Activated naive CD8-positive, alpha-beta T cell treated with anti-CD3 and anti-CD28 coated beads, Interleukin-2, amount 50 U/mL, for 24 hours (primary cell): ENCODE data around the gene BAZ2A.
A peak's percentile ranks its signal among the peaks of the same experiment; 100 is the strongest.

ENCODE experiments used
- ATAC-seq: fragments of 150-1000 bp; cut with Tn5 transposase; one replicate; pipeline ENCODE4 v1.10.0; 2021
- DNase-seq: peaks from one replicate; pipeline ENCODE4 v3.0.0; 2021
- H3K27ac Mint-ChIP-seq: one replicate; pipeline ENCODE4 v1.8.0; 2021; ENCODE audit warnings: mild to moderate bottlenecking, mixed read lengths
- H3K27me3 Mint-ChIP-seq: one replicate; pipeline ENCODE4 v1.8.0; 2021; ENCODE audit warnings: mixed read lengths
- H3K36me3 Mint-ChIP-seq: one replicate; pipeline ENCODE4 v1.8.0; 2021; ENCODE audit warnings: low read depth, mixed read lengths
- H3K4me1 Mint-ChIP-seq: one replicate; pipeline ENCODE4 v1.8.0; 2021; ENCODE audit warnings: mixed read lengths
- H3K4me3 Mint-ChIP-seq: one replicate; pipeline ENCODE4 v1.8.0; 2021; ENCODE audit warnings: mild to moderate bottlenecking, moderate library complexity, mixed read lengths
- H3K9me3 Mint-ChIP-seq: one replicate; pipeline ENCODE4 v1.8.0; 2021; ENCODE audit warnings: mixed read lengths

Gene BAZ2A

GRCh38 chr12:56645201-56645716 lies 15.1 kb upstream of the BAZ2A start:
- DNase-seq (no peak), ATAC-seq (no peak)
- H3K27ac Mint-ChIP-seq, result peak overlapping the region; percentile 95
- H3K36me3 Mint-ChIP-seq, result peaks cover 49% of the 10 kb centered on the region
- peaks cover 2% of the 10 kb centered on the region for H3K27me3 Mint-ChIP-seq
- peaks cover 41% of the 10 kb centered on the region for H3K4me1 Mint-ChIP-seq
- H3K9me3 Mint-ChIP-seq, result no peaks in the 10 kb centered on the region
- peak overlapping the region; percentile 94 for H3K4me3 Mint-ChIP-seq

DNA sequence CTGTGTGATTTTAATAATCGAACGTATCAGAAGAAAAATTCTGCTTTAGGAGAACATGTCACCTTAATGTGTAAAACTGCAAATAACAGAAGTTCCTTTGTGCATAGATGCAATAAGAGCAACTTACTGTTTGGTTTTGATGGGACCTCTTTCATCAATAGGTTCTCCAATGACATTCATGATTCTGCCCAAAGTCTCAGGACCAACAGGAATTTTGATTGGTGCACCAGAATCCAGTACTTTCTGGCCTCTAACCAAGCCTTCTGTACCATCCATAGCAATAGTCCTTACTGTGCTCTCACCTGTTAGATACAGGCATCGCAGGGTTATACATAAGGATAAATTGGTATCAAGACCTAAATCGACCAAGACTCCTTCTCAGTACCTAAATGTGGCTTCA lies 14.5 kb upstream of the BAZ2A start:
- H3K9me3 Mint-ChIP-seq, result no peaks in the 10 kb centered on the region
- peaks cover 44% of the 10 kb centered on the region for H3K4me1 Mint-ChIP-seq
- DNase-seq, result no peak
- H3K27ac Mint-ChIP-seq, result peak overlapping the region; percentile 95
- peak overlapping the region; percentile 94 for H3K4me3 Mint-ChIP-seq
- no peak for ATAC-seq
- peaks cover 54% of the 10 kb centered on the region for H3K36me3 Mint-ChIP-seq
- peaks cover 2% of the 10 kb centered on the region for H3K27me3 Mint-ChIP-seq

DNA sequence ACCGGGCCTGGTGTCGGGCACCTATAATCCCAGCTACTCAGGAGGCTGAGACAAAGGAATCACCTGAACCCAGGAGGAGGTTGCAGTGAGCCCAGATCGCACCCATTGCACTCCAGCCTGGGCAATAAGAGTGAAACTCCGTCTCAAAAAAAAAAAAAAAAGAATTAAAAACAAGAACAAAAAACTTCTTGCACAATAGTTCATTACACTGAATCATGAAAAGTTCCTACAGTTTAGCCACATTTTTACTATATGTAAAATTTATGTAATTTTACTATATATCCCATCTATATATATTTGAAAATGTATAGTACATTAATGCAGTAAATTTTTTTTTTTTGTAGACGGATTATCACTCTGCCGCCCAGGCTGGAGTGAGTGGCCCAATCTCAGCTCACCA lies 11.1 kb upstream of the BAZ2A start:
- DNase-seq, result no peak
- Mint-ChIP-seq H3K4me1 (peaks cover 66% of the 10 kb centered on the region), H3K27ac (no peak overlapping the region), H3K4me3 (no peak overlapping the region), H3K36me3 (peaks cover 75% of the 10 kb centered on the region), H3K27me3 (peaks cover 2% of the 10 kb centered on the region), H3K9me3 (no peaks in the 10 kb centered on the region)
- no peak for ATAC-seq

GRCh38 chr12:56637621-56638020 lies 7.5 kb upstream of the BAZ2A start:
- peaks cover 42% of the 10 kb centered on the region for H3K36me3 Mint-ChIP-seq
- H3K4me1 Mint-ChIP-seq, result peaks cover 71% of the 10 kb centered on the region
- peak overlapping the region; percentile 88 for H3K27ac Mint-ChIP-seq
- DNase-seq (no peak), ATAC-seq (no peak)
- H3K9me3 Mint-ChIP-seq, result no peaks in the 10 kb centered on the region
- H3K4me3 Mint-ChIP-seq, result peak overlapping the region; percentile 11
- H3K27me3 Mint-ChIP-seq, result no peaks in the 10 kb centered on the region

GRCh38 chr12:56636675-56637540 lies 6.8 kb upstream of the BAZ2A start:
- Mint-ChIP-seq H3K4me1 (peaks cover 71% of the 10 kb centered on the region), H3K27me3 (no peaks in the 10 kb centered on the region), H3K9me3 (no peaks in the 10 kb centered on the region), H3K4me3 (peak overlapping the region; percentile 89), H3K36me3 (peaks cover 34% of the 10 kb centered on the region), H3K27ac (peak overlapping the region; percentile 88)
- peak; percentile 71 for ATAC-seq
- DNase-seq, result peak; percentile 97

GRCh38 chr12:56635806-56636674 lies 5.9 kb upstream of the BAZ2A start:
- H3K36me3 Mint-ChIP-seq, result peaks cover 30% of the 10 kb centered on the region
- peak overlapping the region; percentile 89 for H3K4me3 Mint-ChIP-seq
- DNase-seq (peak; percentile 86), ATAC-seq (peak; percentile 76)
- H3K4me1 Mint-ChIP-seq, result peaks cover 77% of the 10 kb centered on the region
- peak overlapping the region; percentile 88 for H3K27ac Mint-ChIP-seq
- no peaks in the 10 kb centered on the region for H3K27me3 Mint-ChIP-seq
- H3K9me3 Mint-ChIP-seq, result no peaks in the 10 kb centered on the region

DNA sequence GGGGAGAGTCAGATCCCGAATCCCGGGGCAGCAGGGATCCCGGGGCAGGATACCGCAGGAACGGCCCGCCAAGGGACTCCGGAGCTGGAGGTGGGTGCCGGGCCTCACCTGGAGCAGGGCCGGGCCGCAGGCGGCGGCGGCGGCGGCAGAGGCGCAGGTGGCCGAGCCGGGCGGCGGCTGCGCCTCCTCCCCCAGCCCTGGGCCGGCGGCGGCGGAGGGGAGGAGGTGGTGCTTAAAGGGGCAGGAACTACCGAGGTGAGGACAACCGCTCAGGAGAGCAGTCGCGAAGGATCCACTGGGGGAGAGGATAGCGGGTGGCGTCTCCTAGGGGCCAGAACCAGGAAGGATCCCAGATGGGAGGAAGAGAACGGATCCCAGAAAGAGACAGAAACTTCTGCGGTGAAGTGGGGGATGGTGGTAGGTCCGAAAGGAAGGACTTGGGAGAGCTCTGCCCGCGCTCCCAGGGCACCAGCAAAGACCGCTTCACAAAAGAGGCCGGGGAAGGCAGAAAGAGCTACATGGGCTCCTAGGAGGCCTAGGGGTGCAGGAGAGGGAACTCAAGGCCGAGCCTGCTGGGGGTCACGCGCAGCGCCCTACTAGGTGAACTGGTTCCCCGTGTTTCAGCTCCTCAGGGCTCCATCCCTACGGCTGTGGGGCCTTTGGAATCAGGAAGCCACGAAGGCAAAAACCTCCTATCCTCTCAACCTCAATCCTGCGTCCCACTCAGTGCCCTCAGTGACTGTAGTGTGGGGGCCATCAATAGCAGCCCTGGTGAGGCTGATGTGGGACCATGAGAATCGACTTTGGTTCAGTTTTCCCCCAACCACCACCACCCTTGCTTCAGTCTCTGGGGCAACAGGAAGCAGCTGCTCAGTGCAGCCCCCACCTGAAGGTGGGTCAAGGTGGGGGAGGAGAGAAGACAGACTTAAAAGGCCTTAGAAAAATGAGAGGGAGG lies 5.0 kb upstream of the BAZ2A start:
- Mint-ChIP-seq H3K4me3 (peak overlapping the region; percentile 89), H3K27ac (peak overlapping the region; percentile 88), H3K36me3 (peaks cover 25% of the 10 kb centered on the region), H3K4me1 (peaks cover 86% of the 10 kb centered on the region), H3K9me3 (no peaks in the 10 kb centered on the region), H3K27me3 (no peaks in the 10 kb centered on the region)
- ATAC-seq (peak; percentile 16), DNase-seq (peak; percentile 72)

DNA sequence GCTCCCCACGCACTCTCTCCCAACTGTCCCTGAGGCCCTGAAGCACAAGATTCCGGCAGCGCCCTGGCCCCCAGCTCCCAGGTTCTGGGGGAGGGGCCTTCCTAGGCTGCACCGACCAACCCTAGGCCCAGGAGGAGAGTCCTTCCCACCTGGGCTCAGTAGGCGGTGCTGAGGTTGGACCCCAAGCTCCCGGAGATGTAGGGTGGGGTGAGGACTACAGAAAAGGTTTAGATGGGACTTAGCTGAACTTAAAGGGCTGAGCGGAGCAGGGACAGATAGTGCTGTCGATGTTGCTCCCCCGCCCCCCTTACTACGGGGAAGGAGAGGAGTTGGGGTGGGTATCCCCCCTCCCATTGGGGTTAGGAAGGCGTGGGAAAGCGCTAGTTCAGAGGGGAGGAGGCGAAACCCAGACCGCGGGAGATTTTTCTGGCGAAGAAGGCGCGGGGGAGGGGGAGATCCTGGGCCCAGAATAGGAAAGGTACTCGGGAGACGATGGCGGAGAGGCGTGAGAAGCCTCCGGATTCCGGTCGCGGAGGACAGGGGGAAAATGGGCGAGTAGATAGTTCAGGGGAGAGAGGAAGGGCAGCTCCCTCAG lies 4.2 kb upstream of the BAZ2A start:
- H3K4me1 Mint-ChIP-seq, result peaks cover 82% of the 10 kb centered on the region
- peak overlapping the region; percentile 88 for H3K27ac Mint-ChIP-seq
- H3K9me3 Mint-ChIP-seq, result no peaks in the 10 kb centered on the region
- no peak for ATAC-seq
- DNase-seq, result peak; percentile 38
- peak overlapping the region; percentile 89 for H3K4me3 Mint-ChIP-seq
- H3K36me3 Mint-ChIP-seq, result peaks cover 19% of the 10 kb centered on the region
- H3K27me3 Mint-ChIP-seq, result no peaks in the 10 kb centered on the region

GRCh38 chr12:56633468-56634241 lies 3.5 kb upstream of the BAZ2A start:
- ATAC-seq (no peak), DNase-seq (no peak)
- peak overlapping the region; percentile 88 for H3K27ac Mint-ChIP-seq
- peaks cover 81% of the 10 kb centered on the region for H3K4me1 Mint-ChIP-seq
- H3K36me3 Mint-ChIP-seq, result peaks cover 15% of the 10 kb centered on the region
- no peaks in the 10 kb centered on the region for H3K27me3 Mint-ChIP-seq
- H3K4me3 Mint-ChIP-seq, result peak overlapping the region; percentile 89
- no peaks in the 10 kb centered on the region for H3K9me3 Mint-ChIP-seq

GRCh38 chr12:56632701-56633467 lies 2.8 kb upstream of the BAZ2A start:
- H3K27me3 Mint-ChIP-seq, result no peaks in the 10 kb centered on the region
- ATAC-seq, result no peak
- H3K36me3 Mint-ChIP-seq, result peaks cover 9% of the 10 kb centered on the region
- no peaks in the 10 kb centered on the region for H3K9me3 Mint-ChIP-seq
- DNase-seq, result no peak
- peaks cover 82% of the 10 kb centered on the region for H3K4me1 Mint-ChIP-seq
- peak overlapping the region; percentile 81 for H3K27ac Mint-ChIP-seq
- H3K4me3 Mint-ChIP-seq, result peak overlapping the region; percentile 89

DNA sequence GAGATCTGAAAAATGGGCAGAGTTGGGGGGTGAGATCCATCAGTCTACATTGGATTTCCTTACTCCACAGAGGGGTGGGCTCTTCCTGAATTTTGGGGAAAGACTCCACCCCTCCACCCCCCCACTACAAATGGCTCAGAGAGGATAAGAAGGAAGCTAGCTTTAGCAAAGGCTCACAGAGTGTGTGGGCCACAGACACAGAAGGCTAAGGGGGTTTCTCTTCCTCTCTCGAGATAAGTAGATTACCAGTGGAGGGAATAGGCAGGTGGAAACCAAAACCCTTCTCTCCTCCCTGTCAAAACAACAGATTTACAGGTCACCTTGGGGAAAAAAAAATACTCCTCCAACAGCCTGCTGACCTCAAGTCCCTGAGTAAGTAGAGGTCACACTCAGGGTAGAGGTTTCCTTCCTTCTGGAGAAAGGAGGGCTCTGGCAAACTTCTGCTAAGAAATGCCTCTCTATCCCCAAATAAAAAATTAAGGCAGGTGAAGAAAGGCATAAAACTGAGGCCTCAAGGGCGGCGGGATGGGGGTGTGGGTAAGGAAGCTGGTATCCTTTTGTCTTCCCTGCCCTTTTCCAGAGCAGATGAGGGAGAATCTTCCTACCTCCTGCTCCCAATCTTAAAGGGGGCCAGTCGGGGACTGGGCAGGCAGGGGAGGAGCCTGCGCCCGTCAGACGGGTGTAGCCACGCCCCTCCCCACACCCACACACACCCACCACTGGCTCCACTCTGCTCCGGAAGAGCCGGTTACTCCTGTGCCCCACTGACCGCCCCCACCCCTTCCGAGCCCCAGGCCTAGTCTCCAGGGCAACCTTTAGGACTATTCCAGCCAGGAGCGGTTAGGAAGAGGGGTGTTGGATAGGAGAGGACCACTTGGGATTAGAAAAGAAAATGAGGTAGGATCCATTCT lies 1.9 kb upstream of the BAZ2A start:
- H3K4me1 Mint-ChIP-seq, result peaks cover 79% of the 10 kb centered on the region
- ATAC-seq (no peak), DNase-seq (peak; percentile 69)
- H3K36me3 Mint-ChIP-seq, result peaks cover 3% of the 10 kb centered on the region
- peak overlapping the region; percentile 81 for H3K27ac Mint-ChIP-seq
- no peaks in the 10 kb centered on the region for H3K27me3 Mint-ChIP-seq
- peak overlapping the region; percentile 89 for H3K4me3 Mint-ChIP-seq
- H3K9me3 Mint-ChIP-seq, result no peaks in the 10 kb centered on the region
